ENCODE results near the gene EYS.

The EYS gene

GRCh38 chr6:64681416-64682160 lies 1025.4 kb downstream of the EYS start:
- H3K9ac ChIP-seq (ENCODE audit: low read depth in 1 of 2, low read length in 2 of 2) = no peak overlapping the region
- H3K9me3 ChIP-seq (ENCODE audit: control insufficient read depth in 1 of 2, low read length in 2 of 2) = no peaks in the 10 kb centered on the region
- H3K4me3 ChIP-seq (ENCODE audit: low read depth in 1 of 2, low read length in 2 of 2) = no peak overlapping the region
- no peaks in the 10 kb centered on the region for H3K27me3 ChIP-seq (ENCODE audit: control insufficient read depth in 1 of 2, insufficient read depth in 2 of 2, low read length in 2 of 2)
- H3K4me1 ChIP-seq (ENCODE audit: control insufficient read depth in 1 of 2, insufficient read depth in 2 of 2, low read length in 2 of 2) = no peaks in the 10 kb centered on the region
- no peak overlapping the region for H3K27ac ChIP-seq (ENCODE audit: low read depth, low read length)
- no peaks in the 10 kb centered on the region for H3K36me3 ChIP-seq (ENCODE audit: control insufficient read depth in 1 of 2, insufficient read depth in 2 of 2, low read length in 2 of 2)

DNA sequence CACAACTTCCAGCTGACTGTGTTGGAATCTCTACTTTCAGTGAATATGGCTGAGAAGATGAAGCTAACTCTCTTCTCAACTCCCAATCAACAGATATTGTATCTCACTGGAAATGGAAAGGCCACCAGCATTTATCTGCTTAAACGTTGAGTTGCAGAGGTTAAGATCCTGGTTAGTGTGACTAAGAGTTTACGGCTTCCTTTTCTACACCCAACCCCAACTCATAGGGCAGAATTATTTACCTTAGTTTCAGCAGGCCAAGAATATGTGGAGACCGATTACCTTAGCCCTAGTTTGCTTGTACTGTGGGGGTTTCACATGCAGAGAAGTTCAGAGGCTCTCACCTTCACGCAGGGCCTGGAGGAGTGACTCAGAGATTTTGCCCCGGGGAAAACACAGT lies 1026.6 kb downstream of the EYS start:
- no peaks in the 10 kb centered on the region for H3K36me3 ChIP-seq (ENCODE audit: control insufficient read depth in 1 of 2, insufficient read depth in 2 of 2, low read length in 2 of 2)
- no peaks in the 10 kb centered on the region for H3K4me1 ChIP-seq (ENCODE audit: control insufficient read depth in 1 of 2, insufficient read depth in 2 of 2, low read length in 2 of 2)
- no peak overlapping the region for H3K27ac ChIP-seq (ENCODE audit: low read depth, low read length)

DNA sequence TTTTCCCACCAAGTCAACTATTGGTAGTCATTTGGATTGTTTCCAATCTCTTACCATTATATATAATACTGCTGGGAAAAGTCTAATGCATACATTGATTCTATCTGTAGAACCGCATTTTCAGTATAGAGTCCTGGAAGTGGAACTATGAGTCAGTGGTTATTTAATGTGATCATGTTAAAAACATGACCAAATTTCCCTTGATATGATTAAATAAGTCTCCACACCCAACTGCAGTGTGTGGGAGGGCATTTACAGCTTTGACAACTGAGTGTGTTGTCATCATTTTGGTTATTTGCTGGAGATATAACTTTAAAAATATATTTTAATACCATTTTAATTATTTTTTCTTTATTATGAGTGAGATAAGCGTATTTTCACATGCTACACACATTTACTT lies 1027.6 kb downstream of the EYS start:
- Histone ChIP-seq H3K27me3 (ENCODE audit: control insufficient read depth in 1 of 2, insufficient read depth in 2 of 2, low read length in 2 of 2) (no peaks in the 10 kb centered on the region), H3K9me3 (ENCODE audit: control insufficient read depth in 1 of 2, low read length in 2 of 2) (no peaks in the 10 kb centered on the region), H3K27ac (ENCODE audit: low read depth, low read length) (no peak overlapping the region), H3K36me3 (ENCODE audit: control insufficient read depth in 1 of 2, insufficient read depth in 2 of 2, low read length in 2 of 2) (no peaks in the 10 kb centered on the region), H3K4me3 (ENCODE audit: low read depth in 1 of 2, low read length in 2 of 2) (no peak overlapping the region), H3K4me1 (ENCODE audit: control insufficient read depth in 1 of 2, insufficient read depth in 2 of 2, low read length in 2 of 2) (no peaks in the 10 kb centered on the region), H3K9ac (ENCODE audit: low read depth in 1 of 2, low read length in 2 of 2) (no peak overlapping the region)

More for the DNA sequence above, 1026.6 kb downstream of the EYS start:
- Histone ChIP-seq H3K27me3 (ENCODE audit: control insufficient read depth in 1 of 2, insufficient read depth in 2 of 2, low read length in 2 of 2) (no peaks in the 10 kb centered on the region), H3K9me3 (ENCODE audit: control insufficient read depth in 1 of 2, low read length in 2 of 2) (no peaks in the 10 kb centered on the region), H3K4me3 (ENCODE audit: low read depth in 1 of 2, low read length in 2 of 2) (no peak overlapping the region), H3K9ac (ENCODE audit: low read depth in 1 of 2, low read length in 2 of 2) (no peak overlapping the region)

DNA sequence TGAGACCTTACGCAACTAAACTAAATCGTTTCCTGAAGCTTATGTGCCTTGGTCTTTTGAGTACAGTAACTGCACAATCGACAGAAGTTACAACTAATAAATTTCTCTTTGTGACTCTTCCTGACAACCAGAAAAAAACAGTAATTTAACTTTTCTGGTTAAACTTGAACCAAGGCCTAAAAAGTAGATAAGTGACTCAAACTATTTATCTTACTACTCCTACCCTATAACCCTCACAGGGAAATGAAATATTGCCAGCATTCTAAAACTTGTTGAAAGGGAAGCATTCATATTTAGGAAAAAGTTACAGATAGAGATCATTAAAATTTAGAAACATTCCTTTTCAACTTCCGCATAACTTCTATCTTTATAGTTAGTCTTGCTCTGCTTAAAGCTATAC lies 1034.4 kb downstream of the EYS start:
- Histone ChIP-seq H3K27ac (ENCODE audit: low read depth, low read length) (no peak overlapping the region), H3K4me1 (ENCODE audit: control insufficient read depth in 1 of 2, insufficient read depth in 2 of 2, low read length in 2 of 2) (no peaks in the 10 kb centered on the region), H3K9me3 (ENCODE audit: control insufficient read depth in 1 of 2, low read length in 2 of 2) (no peaks in the 10 kb centered on the region), H3K4me3 (ENCODE audit: low read depth in 1 of 2, low read length in 2 of 2) (no peak overlapping the region), H3K27me3 (ENCODE audit: control insufficient read depth in 1 of 2, insufficient read depth in 2 of 2, low read length in 2 of 2) (no peaks in the 10 kb centered on the region), H3K36me3 (ENCODE audit: control insufficient read depth in 1 of 2, insufficient read depth in 2 of 2, low read length in 2 of 2) (no peaks in the 10 kb centered on the region), H3K9ac (ENCODE audit: low read depth in 1 of 2, low read length in 2 of 2) (no peak overlapping the region)

DNA sequence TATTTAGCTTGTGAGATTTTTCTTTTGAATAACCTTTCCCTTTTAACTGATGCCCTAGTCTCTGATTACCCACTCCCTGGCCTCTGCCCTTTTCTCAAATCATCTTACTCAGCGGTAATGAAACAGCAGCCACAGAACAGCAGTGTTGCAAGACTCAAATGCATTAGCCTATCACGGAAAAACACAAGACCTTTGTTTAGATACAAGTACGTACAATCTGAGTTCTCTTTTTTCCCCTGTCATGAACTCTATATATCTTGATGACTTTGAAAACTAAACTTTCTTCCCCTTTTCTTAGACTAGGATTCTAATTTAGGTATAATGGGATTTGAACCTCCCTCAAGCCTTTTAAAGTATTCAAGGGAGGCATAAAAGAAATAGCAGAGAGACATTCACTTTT lies 1034.9 kb downstream of the EYS start:
- Histone ChIP-seq H3K27ac (ENCODE audit: low read depth, low read length) (no peak overlapping the region), H3K4me3 (ENCODE audit: low read depth in 1 of 2, low read length in 2 of 2) (no peak overlapping the region), H3K27me3 (ENCODE audit: control insufficient read depth in 1 of 2, insufficient read depth in 2 of 2, low read length in 2 of 2) (no peaks in the 10 kb centered on the region), H3K4me1 (ENCODE audit: control insufficient read depth in 1 of 2, insufficient read depth in 2 of 2, low read length in 2 of 2) (no peaks in the 10 kb centered on the region), H3K9ac (ENCODE audit: low read depth in 1 of 2, low read length in 2 of 2) (no peak overlapping the region), H3K9me3 (ENCODE audit: control insufficient read depth in 1 of 2, low read length in 2 of 2) (no peaks in the 10 kb centered on the region), H3K36me3 (ENCODE audit: control insufficient read depth in 1 of 2, insufficient read depth in 2 of 2, low read length in 2 of 2) (no peaks in the 10 kb centered on the region)

GRCh38 chr6:64665137-64665536 lies 1041.9 kb downstream of the EYS start:
- Histone ChIP-seq H3K9ac (ENCODE audit: low read depth in 1 of 2, low read length in 2 of 2) (no peak overlapping the region), H3K4me1 (ENCODE audit: control insufficient read depth in 1 of 2, insufficient read depth in 2 of 2, low read length in 2 of 2) (no peaks in the 10 kb centered on the region), H3K27ac (ENCODE audit: low read depth, low read length) (no peak overlapping the region), H3K36me3 (ENCODE audit: control insufficient read depth in 1 of 2, insufficient read depth in 2 of 2, low read length in 2 of 2) (no peaks in the 10 kb centered on the region), H3K27me3 (ENCODE audit: control insufficient read depth in 1 of 2, insufficient read depth in 2 of 2, low read length in 2 of 2) (no peaks in the 10 kb centered on the region), H3K9me3 (ENCODE audit: control insufficient read depth in 1 of 2, low read length in 2 of 2) (no peaks in the 10 kb centered on the region), H3K4me3 (ENCODE audit: low read depth in 1 of 2, low read length in 2 of 2) (no peak overlapping the region)

DNA sequence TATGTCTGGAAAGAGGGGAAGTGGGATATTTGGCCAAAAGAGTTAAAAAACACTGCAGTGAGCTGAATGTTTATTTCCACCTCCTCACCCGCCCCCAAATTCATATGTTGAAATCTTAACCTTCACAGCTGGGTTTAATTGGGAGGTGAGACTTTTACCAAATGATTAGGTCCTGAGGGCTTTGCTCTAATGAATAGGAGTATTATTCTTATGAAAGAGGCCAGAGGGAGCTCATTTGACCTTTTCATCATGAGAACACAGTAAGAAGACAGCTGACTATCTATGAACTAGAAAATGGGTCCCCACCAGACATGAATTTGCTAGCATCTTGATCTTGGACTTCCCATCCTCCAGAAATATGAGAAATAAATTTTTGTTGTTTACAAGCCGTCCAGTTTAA lies 1042.5 kb downstream of the EYS start:
- Histone ChIP-seq H3K36me3 (ENCODE audit: control insufficient read depth in 1 of 2, insufficient read depth in 2 of 2, low read length in 2 of 2) (no peaks in the 10 kb centered on the region), H3K9ac (ENCODE audit: low read depth in 1 of 2, low read length in 2 of 2) (no peak overlapping the region), H3K27me3 (ENCODE audit: control insufficient read depth in 1 of 2, insufficient read depth in 2 of 2, low read length in 2 of 2) (no peaks in the 10 kb centered on the region), H3K4me3 (ENCODE audit: low read depth in 1 of 2, low read length in 2 of 2) (no peak overlapping the region), H3K27ac (ENCODE audit: low read depth, low read length) (no peak overlapping the region), H3K4me1 (ENCODE audit: control insufficient read depth in 1 of 2, insufficient read depth in 2 of 2, low read length in 2 of 2) (no peaks in the 10 kb centered on the region), H3K9me3 (ENCODE audit: control insufficient read depth in 1 of 2, low read length in 2 of 2) (no peaks in the 10 kb centered on the region)

DNA sequence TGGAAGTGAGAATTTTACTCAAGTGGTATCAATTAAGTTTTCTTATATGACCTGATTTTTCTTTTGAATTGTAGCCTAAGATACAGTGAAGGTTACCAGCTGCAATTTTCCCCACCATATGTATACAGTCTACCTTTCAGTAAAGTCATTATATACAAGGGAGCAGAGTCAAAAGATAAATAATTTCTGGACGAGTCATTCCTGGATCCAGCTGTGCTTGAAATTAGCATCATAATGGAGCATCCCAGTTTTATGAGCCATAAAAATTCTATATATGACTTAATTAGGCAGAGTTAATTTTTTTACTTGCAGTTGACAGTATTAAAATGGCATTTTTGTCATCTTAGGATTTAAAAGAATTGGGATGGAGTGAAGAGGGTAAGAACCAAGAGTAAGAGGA lies 1063.0 kb downstream of the EYS start:
- H3K9ac ChIP-seq (ENCODE audit: low read depth in 1 of 2, low read length in 2 of 2) = no peak overlapping the region
- H3K36me3 ChIP-seq (ENCODE audit: control insufficient read depth in 1 of 2, insufficient read depth in 2 of 2, low read length in 2 of 2) = no peaks in the 10 kb centered on the region
- H3K9me3 ChIP-seq (ENCODE audit: control insufficient read depth in 1 of 2, low read length in 2 of 2) = peaks cover 0 to 7% of the 10 kb centered on the region in 2 donors
- no peak overlapping the region for H3K4me3 ChIP-seq (ENCODE audit: low read depth in 1 of 2, low read length in 2 of 2)
- no peaks in the 10 kb centered on the region for H3K27me3 ChIP-seq (ENCODE audit: control insufficient read depth in 1 of 2, insufficient read depth in 2 of 2, low read length in 2 of 2)
- no peak overlapping the region for H3K27ac ChIP-seq (ENCODE audit: low read depth, low read length)
- no peaks in the 10 kb centered on the region for H3K4me1 ChIP-seq (ENCODE audit: control insufficient read depth in 1 of 2, insufficient read depth in 2 of 2, low read length in 2 of 2)

GRCh38 chr6:64630901-64631300 lies 1076.1 kb downstream of the EYS start:
- no peak overlapping the region for H3K27ac ChIP-seq (ENCODE audit: low read depth, low read length)
- peaks cover 0 to 4% of the 10 kb centered on the region in 2 donors for H3K9me3 ChIP-seq (ENCODE audit: control insufficient read depth in 1 of 2, low read length in 2 of 2)
- H3K4me3 ChIP-seq (ENCODE audit: low read depth in 1 of 2, low read length in 2 of 2) = no peak overlapping the region
- no peaks in the 10 kb centered on the region for H3K36me3 ChIP-seq (ENCODE audit: control insufficient read depth in 1 of 2, insufficient read depth in 2 of 2, low read length in 2 of 2)
- no peaks in the 10 kb centered on the region for H3K27me3 ChIP-seq (ENCODE audit: control insufficient read depth in 1 of 2, insufficient read depth in 2 of 2, low read length in 2 of 2)
- no peak overlapping the region for H3K9ac ChIP-seq (ENCODE audit: low read depth in 1 of 2, low read length in 2 of 2)
- H3K4me1 ChIP-seq (ENCODE audit: control insufficient read depth in 1 of 2, insufficient read depth in 2 of 2, low read length in 2 of 2) = no peaks in the 10 kb centered on the region

DNA sequence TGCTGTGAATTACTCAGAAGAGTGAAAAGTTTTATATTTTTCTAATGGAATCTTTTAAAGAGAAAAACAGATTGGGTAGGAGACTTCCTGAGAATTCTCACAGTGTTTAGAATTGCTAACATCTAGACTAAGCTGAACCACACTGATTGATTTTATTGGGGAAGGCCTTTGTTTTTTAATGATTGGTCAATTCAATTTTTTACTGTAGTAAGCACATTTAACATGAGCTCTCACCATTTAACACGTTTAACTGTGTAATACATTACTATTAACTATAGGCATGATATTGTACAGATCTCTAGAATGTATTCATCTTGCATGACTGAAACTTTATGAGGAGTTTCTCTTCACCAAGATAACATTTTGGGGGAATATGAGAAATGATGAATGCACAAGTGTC lies 1084.1 kb downstream of the EYS start:
- Histone ChIP-seq H3K4me1 (ENCODE audit: control insufficient read depth in 1 of 2, insufficient read depth in 2 of 2, low read length in 2 of 2) (no peaks in the 10 kb centered on the region), H3K36me3 (ENCODE audit: control insufficient read depth in 1 of 2, insufficient read depth in 2 of 2, low read length in 2 of 2) (no peaks in the 10 kb centered on the region), H3K9ac (ENCODE audit: low read depth in 1 of 2, low read length in 2 of 2) (no peak overlapping the region), H3K27ac (ENCODE audit: low read depth, low read length) (no peak overlapping the region), H3K9me3 (ENCODE audit: control insufficient read depth in 1 of 2, low read length in 2 of 2) (peaks cover 0 to 4% of the 10 kb centered on the region in 2 donors), H3K27me3 (ENCODE audit: control insufficient read depth in 1 of 2, insufficient read depth in 2 of 2, low read length in 2 of 2) (no peaks in the 10 kb centered on the region), H3K4me3 (ENCODE audit: low read depth in 1 of 2, low read length in 2 of 2) (no peak overlapping the region)
